NK-92 treated with Interleukin-12 subunit alpha and Interleukin-12 subunit beta, amount 100 ng/mL, for 24 hours (cell line): ENCODE measurements around the gene UCK1.

Source experiments
- DNase-seq: peaks from one replicate; lab custom pipeline; 2025; lab: John Stamatoyannopoulos, UW

The UCK1 gene

GRCh38 chr9:131496844-131497405, 34.1 kb downstream of the UCK1 start:
- DNase-seq = no peak

GRCh38 chr9:131495785-131496184, 35.3 kb downstream of the UCK1 start:
- DNase-seq = no peak

GRCh38 chr9:131494296-131494870, 36.7 kb downstream of the UCK1 start:
- DNase-seq = no peak

GRCh38 chr9:131492070-131492469, 39.0 kb downstream of the UCK1 start:
- DNase-seq = no peak

GRCh38 chr9:131491001-131491710, 39.9 kb downstream of the UCK1 start:
- no peak for DNase-seq

GRCh38 chr9:131490514-131490913, 40.5 kb downstream of the UCK1 start:
- no peak for DNase-seq

GRCh38 chr9:131487621-131488031, 43.4 kb downstream of the UCK1 start:
- no peak for DNase-seq

- DNase-seq = no peak
These were observed 44.1 kb downstream of the UCK1 start for GRCh38 chr9:131487001-131487400.

- no peak for DNase-seq
These were observed 45.2 kb downstream of the UCK1 start for GRCh38 chr9:131485728-131486422.

GRCh38 chr9:131485206-131485605, 45.9 kb downstream of the UCK1 start:
- no peak for DNase-seq

- DNase-seq = no peak
These were observed 46.4 kb downstream of the UCK1 start for GRCh38 chr9:131484560-131485185.

GRCh38 chr9:131484051-131484445, 47.0 kb downstream of the UCK1 start:
- no peak for DNase-seq

- DNase-seq = no peak
These were observed 47.6 kb downstream of the UCK1 start for GRCh38 chr9:131483319-131484050.

- DNase-seq = no peak
These were observed 48.6 kb downstream of the UCK1 start for GRCh38 chr9:131482343-131483006.

GRCh38 chr9:131481441-131482342, 49.4 kb downstream of the UCK1 start:
- no peak for DNase-seq

GRCh38 chr9:131480258-131480657, 50.8 kb downstream of the UCK1 start:
- no peak for DNase-seq

GRCh38 chr9:131478911-131479310, 52.2 kb downstream of the UCK1 start:
- DNase-seq = no peak

- peak; percentile 11 for DNase-seq
These were observed 52.6 kb downstream of the UCK1 start for GRCh38 chr9:131478421-131478868.

GRCh38 chr9:131477816-131478419, 53.1 kb downstream of the UCK1 start:
- no peak for DNase-seq

- DNase-seq = no peak
These were observed 53.7 kb downstream of the UCK1 start for GRCh38 chr9:131477367-131477766.
